Measurements from ENCODE around the gene PURB.

GRCh38 chr7:44847920-44848634, 37.3 kb downstream of the PURB start, which contains the start of gene H2AZ2:
- TF ChIP-seq EP300 (IDR thresholded peaks at IDR 0.05; ENCODE audit: borderline replicate concordance in 1 of 2, low read depth in 1 of 2, low read length in 1 of 2) (peak; percentile 18 to 45; a peak in 1 of 4 replicates), CTCF (IDR thresholded peaks at IDR 0.05) (no peak), TCF12 (IDR thresholded peaks at IDR 0.05) (peak; percentile 14; the same call in 1 of the 2 replicates), RXRA (IDR thresholded peaks at IDR 0.05; ENCODE audit: borderline replicate concordance, low read depth) (no peak), FOXM1 (IDR thresholded peaks at IDR 0.05; ENCODE audit: low read depth) (peak; percentile 77; the same call in 1 of the 2 replicates), SMC3 (IDR thresholded peaks at IDR 0.05; ENCODE audit: low read depth, low read length) (no peak), JUND (IDR thresholded peaks at IDR 0.05) (no peak), IRF3 (IDR thresholded peaks at IDR 0.05; ENCODE audit: low read depth, low read length) (peak; percentile 98), MXI1 (IDR thresholded peaks at IDR 0.05; ENCODE audit: low read depth, low read length) (peak; percentile 73; the same call in 1 of the 2 replicates), POLR2AphosphoS5 (IDR thresholded peaks at IDR 0.05; ENCODE audit: low read depth, low read length) (peak; percentile 91), REST (IDR thresholded peaks at IDR 0.05; ENCODE audit: low read depth, low read length) (no peak; the same call in 1 of the 2 replicates), MEF2A (IDR thresholded peaks at IDR 0.05; ENCODE audit: borderline replicate concordance, low read depth) (no peak), YY1 (IDR thresholded peaks at IDR 0.05; ENCODE audit: low read depth) (no peak; the same call in 1 of the 2 replicates), FOXJ3 (CRISPR knock-in tag; IDR thresholded peaks at IDR 0.05) (no peak)

Data from SK-N-SH (cell line).